Endothelial cell of umbilical vein (primary cell): ENCODE measurements around the gene CLRN1.

ENCODE experiments used
- CTCF ChIP-seq, 2 donors: IDR thresholded peaks; 1 replicate in 1 of 2; 2 replicates in 1 of 2; pipeline ENCODE4 v1.5.1; 2011; ENCODE audit warnings: low read length in 2 of 2, mild to moderate bottlenecking in 2 of 2, moderate library complexity in 2 of 2, control low read depth in 1 of 2, inconsistent platforms in 1 of 2, low read depth in 1 of 2; ENCODE audit not compliant: insufficient read depth in 1 of 2; ENCODE audit errors: extremely low read depth in 1 of 2
- EZH2 ChIP-seq: IDR thresholded peaks from 2 replicates; pipeline ENCODE4 v1.6.1; 2012; ENCODE audit warnings: borderline replicate concordance, low read depth, mild to moderate bottlenecking, moderate library complexity, low read length, inconsistent platforms; ENCODE audit not compliant: severe bottlenecking
- JUN ChIP-seq: IDR thresholded peaks from 2 replicates; pipeline ENCODE4 v1.6.1; 2011; ENCODE audit warnings: borderline replicate concordance, low read depth; ENCODE audit not compliant: insufficient read length, insufficient read depth
- POLR2A ChIP-seq: IDR thresholded peaks from 2 replicates; pipeline ENCODE4 v1.6.1; 2012; ENCODE audit warnings: low read depth, mild to moderate bottlenecking, control low read depth, low read length
- POLR2AphosphoS5 ChIP-seq: IDR thresholded peaks from 2 replicates; pipeline ENCODE4 v1.6.1; 2012; ENCODE audit warnings: low read depth, mild to moderate bottlenecking, control low read depth, low read length, moderate library complexity; ENCODE audit not compliant: insufficient read depth
- TF ChIP-seq, protein P1 (sequence below): IDR thresholded peaks from 2 replicates; pipeline ENCODE4 v1.6.1; 2011; ENCODE audit not compliant: insufficient read depth, insufficient read length

GRCh38 chr3:150970665-150971324, 1.7 kb downstream of the CLRN1 start:
- peak; percentile 55 for TF ChIP-seq JUN
- no peak for TF ChIP-seq POLR2AphosphoS5
- no peak for TF ChIP-seq EZH2
- TF ChIP-seq, protein P1, sequence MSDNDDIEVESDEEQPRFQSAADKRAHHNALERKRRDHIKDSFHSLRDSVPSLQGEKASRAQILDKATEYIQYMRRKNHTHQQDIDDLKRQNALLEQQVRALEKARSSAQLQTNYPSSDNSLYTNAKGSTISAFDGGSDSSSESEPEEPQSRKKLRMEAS, result no peak
- no peak for TF ChIP-seq CTCF (IDR thresholded peaks at IDR 0.05; ENCODE audit: extremely low read depth in 1 of 2, insufficient read depth in 1 of 2, low read depth in 1 of 2, low read length in 2 of 2)
- no peak for TF ChIP-seq POLR2A
